NB4 (cell line): Measurements from ENCODE around the gene PPP1CA.

Source experiments
- POLR2A ChIP-seq: IDR thresholded peaks from 2 replicates; pipeline ENCODE4 v1.6.1; 2011; ENCODE audit warnings: mild to moderate bottlenecking; ENCODE audit not compliant: insufficient read length; ENCODE audit errors: extremely low read depth
- TF ChIP-seq, protein P1 (sequence below): IDR thresholded peaks from one replicate; pipeline ENCODE4 v1.5.1; 2012; ENCODE audit warnings: low read depth, low read length

- TF ChIP-seq, protein P1, sequence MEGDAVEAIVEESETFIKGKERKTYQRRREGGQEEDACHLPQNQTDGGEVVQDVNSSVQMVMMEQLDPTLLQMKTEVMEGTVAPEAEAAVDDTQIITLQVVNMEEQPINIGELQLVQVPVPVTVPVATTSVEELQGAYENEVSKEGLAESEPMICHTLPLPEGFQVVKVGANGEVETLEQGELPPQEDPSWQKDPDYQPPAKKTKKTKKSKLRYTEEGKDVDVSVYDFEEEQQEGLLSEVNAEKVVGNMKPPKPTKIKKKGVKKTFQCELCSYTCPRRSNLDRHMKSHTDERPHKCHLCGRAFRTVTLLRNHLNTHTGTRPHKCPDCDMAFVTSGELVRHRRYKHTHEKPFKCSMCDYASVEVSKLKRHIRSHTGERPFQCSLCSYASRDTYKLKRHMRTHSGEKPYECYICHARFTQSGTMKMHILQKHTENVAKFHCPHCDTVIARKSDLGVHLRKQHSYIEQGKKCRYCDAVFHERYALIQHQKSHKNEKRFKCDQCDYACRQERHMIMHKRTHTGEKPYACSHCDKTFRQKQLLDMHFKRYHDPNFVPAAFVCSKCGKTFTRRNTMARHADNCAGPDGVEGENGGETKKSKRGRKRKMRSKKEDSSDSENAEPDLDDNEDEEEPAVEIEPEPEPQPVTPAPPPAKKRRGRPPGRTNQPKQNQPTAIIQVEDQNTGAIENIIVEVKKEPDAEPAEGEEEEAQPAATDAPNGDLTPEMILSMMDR, result no peak
- TF ChIP-seq POLR2A, result no peak
Measured at GRCh38 chr11:67442504-67443404, 41.1 kb upstream of the PPP1CA start.
